Amniotic epithelial cell (primary cell): Measurements from ENCODE around the gene CCT2.
"Not testable (repeated sequence)": the region's sequence is repeated elsewhere in the genome, so short reads cannot be mapped to it uniquely, and the experiment has no call there.

Experiments
- DNase-seq: peaks from one replicate; pipeline ENCODE4 v3.0.0-alpha.2; 2010; ENCODE audit warnings: low read depth

The CCT2 gene

GRCh38 chr12:69589082-69589481, 3.8 kb downstream of the CCT2 start:
- DNase-seq, result no peak

GRCh38 chr12:69595689-69596088, 10.4 kb downstream of the CCT2 start:
- DNase-seq, result no peak

- DNase-seq, result no peak
Observed at GRCh38 chr12:69598174-69598753, 13.0 kb downstream of the CCT2 start.

- DNase-seq, result no peak
Observed at GRCh38 chr12:69600804-69601203, 15.5 kb downstream of the CCT2 start.

GRCh38 chr12:69601962-69602685, 16.9 kb downstream of the CCT2 start:
- DNase-seq, result no peak

GRCh38 chr12:69602954-69603353, 17.7 kb downstream of the CCT2 start:
- no peak for DNase-seq

- not testable (repeated sequence) for DNase-seq
Observed at GRCh38 chr12:69603556-69603955, 18.3 kb downstream of the CCT2 start.

- not testable (repeated sequence) for DNase-seq
Observed at GRCh38 chr12:69604275-69604674, 19.0 kb downstream of the CCT2 start.

- DNase-seq, result no peak
Observed at GRCh38 chr12:69608114-69608513, 22.9 kb downstream of the CCT2 start.

- DNase-seq, result no peak
Observed at GRCh38 chr12:69610126-69610525, 24.9 kb downstream of the CCT2 start.

GRCh38 chr12:69610729-69611128, 25.5 kb downstream of the CCT2 start, which contains the start of gene LRRC10:
Gene LRRC10, minus strand, starts transcription at chr12:69610907. Its CDS starts 69 bp downstream, at chr12:69610838.
- no peak for DNase-seq

- no peak for DNase-seq
Observed at GRCh38 chr12:69613351-69613750, 28.1 kb downstream of the CCT2 start.

- no peak for DNase-seq
Observed at GRCh38 chr12:69616025-69616424, 30.8 kb downstream of the CCT2 start.

GRCh38 chr12:69619050-69619449, 33.8 kb downstream of the CCT2 start:
- peak; percentile 39 for DNase-seq

GRCh38 chr12:69620077-69620476, 34.8 kb downstream of the CCT2 start:
- DNase-seq, result no peak

- peak; percentile 92 for DNase-seq
Observed at GRCh38 chr12:69620921-69621320, 35.7 kb downstream of the CCT2 start.

- DNase-seq, result no peak
Observed at GRCh38 chr12:69621551-69621950, 36.3 kb downstream of the CCT2 start.

GRCh38 chr12:69623970-69624369, 38.7 kb downstream of the CCT2 start:
- peak; percentile 31 for DNase-seq

- DNase-seq, result no peak
Observed at GRCh38 chr12:69627501-69627900, 42.2 kb downstream of the CCT2 start.

GRCh38 chr12:69630191-69630590, 44.9 kb downstream of the CCT2 start:
- DNase-seq, result peak; percentile 12

- no peak for DNase-seq
Observed at GRCh38 chr12:69633061-69633460, 47.8 kb downstream of the CCT2 start.

GRCh38 chr12:69639400-69640016, 54.2 kb downstream of the CCT2 start:
- DNase-seq, result peak; percentile 59

GRCh38 chr12:69641546-69641945, 56.3 kb downstream of the CCT2 start:
- DNase-seq, result no peak
